HG02973 (cell line): Measurements from ENCODE around the gene CLNK.
"Not testable (repeated sequence)": the region's sequence is repeated elsewhere in the genome, so short reads cannot be mapped to it uniquely, and the experiment has no call there.

Experiments
- ATAC-seq: cut with Tn5 transposase; IDR thresholded peaks from one replicate; pipeline ENCODE4 v1.9.1; 2021; ENCODE audit warnings: moderate library complexity; ENCODE audit not compliant: unreplicated experiment

CLNK gene

GRCh38 chr4:10581022-10581421, 103.5 kb downstream of the CLNK start:
- ATAC-seq: no peak

GRCh38 chr4:10579648-10580047, 104.9 kb downstream of the CLNK start:
- no peak for ATAC-seq

GRCh38 chr4:10577508-10578426, 106.8 kb downstream of the CLNK start:
- ATAC-seq: peak; percentile 74

GRCh38 chr4:10577018-10577417, 107.5 kb downstream of the CLNK start:
- peak; percentile 66 for ATAC-seq

GRCh38 chr4:10576236-10576635, 108.3 kb downstream of the CLNK start:
- no peak for ATAC-seq

GRCh38 chr4:10575414-10575813, 109.2 kb downstream of the CLNK start:
- ATAC-seq: no peak

- ATAC-seq: not testable (repeated sequence)
Measured at GRCh38 chr4:10574553-10574952, 110.0 kb downstream of the CLNK start.

GRCh38 chr4:10571909-10572308, 112.7 kb downstream of the CLNK start:
- ATAC-seq: no peak

- ATAC-seq: no peak
Measured at GRCh38 chr4:10569491-10569890, 115.1 kb downstream of the CLNK start.

- no peak for ATAC-seq
Measured at GRCh38 chr4:10567766-10568165, 116.8 kb downstream of the CLNK start.

GRCh38 chr4:10565166-10565780, 119.3 kb downstream of the CLNK start:
- no peak for ATAC-seq

GRCh38 chr4:10554694-10555093, 129.9 kb downstream of the CLNK start:
- ATAC-seq: peak; percentile 74

GRCh38 chr4:10554121-10554520, 130.4 kb downstream of the CLNK start:
- ATAC-seq: no peak

- ATAC-seq: no peak
Measured at GRCh38 chr4:10552591-10553280, 131.8 kb downstream of the CLNK start.

GRCh38 chr4:10535912-10536311, 148.7 kb downstream of the CLNK start:
- ATAC-seq: peak; percentile 47

GRCh38 chr4:10534820-10535219, 149.7 kb downstream of the CLNK start:
- peak; percentile 50 for ATAC-seq

GRCh38 chr4:10532155-10532554, 152.4 kb downstream of the CLNK start:
- no peak for ATAC-seq

- ATAC-seq: no peak
Measured at GRCh38 chr4:10530137-10530786, 154.3 kb downstream of the CLNK start.

GRCh38 chr4:10529291-10530136, 155.1 kb downstream of the CLNK start:
- ATAC-seq: no peak

GRCh38 chr4:10527438-10527837, 157.1 kb downstream of the CLNK start:
- no peak for ATAC-seq
